Liver (tissue), 9 donors: ENCODE results near the gene STK11IP. TPM values are rescaled to one million over a fixed set of nuclear protein-coding genes. Genes with fewer than 3 reads are reported as not detected.

Experiments used
- DNase-seq: peaks from one replicate; pipeline ENCODE4 v3.0.0-alpha.2; 2017; ENCODE audit warnings: low spot score
- H3K27ac ChIP-seq, 2 donors: one replicate each; pipeline ENCODE4 v1.7.0; 2013; ENCODE audit warnings: inconsistent platforms in 2 of 2, low read length in 2 of 2, control low read depth in 1 of 2, low read depth in 1 of 2, mild to moderate bottlenecking in 1 of 2
- H3K27me3 ChIP-seq, 4 donors: one replicate each; pipeline versions ENCODE4 v1.6.1 to v1.7.0; 2013; ENCODE audit warnings: low read length in 3 of 4, inconsistent platforms in 1 of 4, mild to moderate bottlenecking in 1 of 4, moderate library complexity in 1 of 4; ENCODE audit not compliant: control insufficient read depth in 4 of 4, insufficient read depth in 4 of 4
- H3K36me3 ChIP-seq, 4 donors: one replicate each; pipeline versions ENCODE4 v1.6.1 to v1.7.0; 2013; ENCODE audit warnings: low read length in 3 of 4, mild to moderate bottlenecking in 3 of 4, low read depth in 1 of 4, moderate library complexity in 1 of 4; ENCODE audit not compliant: control insufficient read depth in 4 of 4, insufficient read depth in 3 of 4
- H3K4me1 ChIP-seq, 4 donors: one replicate each; pipeline versions ENCODE4 v1.6.1 to v1.7.0; 2013; ENCODE audit warnings: low read length in 3 of 4, mild to moderate bottlenecking in 3 of 4, moderate library complexity in 1 of 4; ENCODE audit not compliant: control insufficient read depth in 4 of 4, insufficient read depth in 4 of 4
- H3K4me3 ChIP-seq, 3 donors: one replicate each; pipeline versions ENCODE4 v1.6.1 to v1.7.0; 2013; ENCODE audit warnings: low read length in 3 of 3, control low read depth in 1 of 3, low read depth in 1 of 3, mild to moderate bottlenecking in 1 of 3
- H3K9ac ChIP-seq, 2 donors: one replicate each; pipeline ENCODE4 v1.7.0; 2013; ENCODE audit warnings: low read length in 2 of 2, mild to moderate bottlenecking in 2 of 2, moderate library complexity in 2 of 2, control low read depth in 1 of 2, low read depth in 1 of 2
- H3K9me3 ChIP-seq, 4 donors: one replicate each; pipeline versions ENCODE4 v1.6.1 to v1.7.0; 2013; ENCODE audit warnings: low read length in 3 of 4; ENCODE audit not compliant: control insufficient read depth in 4 of 4
- ATF3 ChIP-seq: IDR thresholded peaks from 2 replicates; pipeline ENCODE4 v1.6.1; 2016; ENCODE audit warnings: antibody characterized with exemption
- CTCF ChIP-seq: fragments of 150-350 bp; IDR thresholded peaks from 2 replicates; pipeline ENCODE4 v1.5.1; 2017; ENCODE audit warnings: improper control_type of control experiment, low read depth, low read length; ENCODE audit not compliant: missing input control
- FOXA1 ChIP-seq: IDR thresholded peaks from 2 replicates; pipeline ENCODE4 v1.6.1; 2016; ENCODE audit warnings: antibody characterized with exemption
- FOXA2 ChIP-seq: IDR thresholded peaks from 2 replicates; pipeline ENCODE4 v1.6.1; 2016; ENCODE audit warnings: antibody characterized with exemption
- HNF4A ChIP-seq, 2 donors: conservative IDR thresholded peaks; 2 replicates each; pipeline ENCODE4 v1.6.1; 2016; ENCODE audit warnings: antibody characterized with exemption in 2 of 2, mild to moderate bottlenecking in 2 of 2
- JUND ChIP-seq, 2 donors: IDR thresholded peaks; 2 replicates each; pipeline ENCODE4 v1.6.1; 2016; ENCODE audit warnings: antibody characterized with exemption in 2 of 2
- SP1 ChIP-seq: IDR thresholded peaks from 2 replicates; pipeline ENCODE4 v1.6.1; 2018; ENCODE audit warnings: antibody characterized with exemption, mild to moderate bottlenecking
- TAF1 ChIP-seq: conservative IDR thresholded peaks from 2 replicates; pipeline ENCODE4 v1.6.1; 2016; ENCODE audit warnings: antibody characterized with exemption, mild to moderate bottlenecking
- ZBTB33 ChIP-seq: IDR thresholded peaks from 2 replicates; pipeline ENCODE4 v1.6.1; 2016; ENCODE audit warnings: antibody characterized with exemption
- whole genome bisulfite sequencing: extraction: QIAGEN DNeasy Blood & Tissue Kit; methylation state at CpG from one replicate; pipeline ENCODE4 v1.1.7; 2013; 5-methylcytosine and 5-hydroxymethylcytosine counted together
- polyA plus RNA-seq, 2 donors: library from polyadenylated mRNA; stranded (reverse) in 1 of 2; unstranded in 1 of 2; fragments of 200-250 nt in 1 of 2; fragments of >200 nt in 1 of 2; fragmentation: Nextera tagmentation in 1 of 2; extraction: Ambion mirVana in 1 of 2; gene quantifications; one replicate each; pipeline versions ENCODE4 v1.2.1 to v1.2.3, GENCODE V29; 2013 to 2015
- total RNA-seq, 2 donors: library from RNA; depleted of rRNA; stranded (reverse); fragments of >200 nt; gene quantifications; one replicate each; pipeline ENCODE4 v1.2.3, GENCODE V29; 2014
- donor health status: healthy.
- donor health status: healthy.
- donor health status: healthy.
- donor health status: healthy.
- donor health status: healthy.

Gene STK11IP
- total and polyA plus RNA-seq, 4 donors: 2.9 to 8.4 (median 6.4) TPM

- no peaks in the 10 kb centered on the region for H3K27me3 ChIP-seq
- 73% methylated on average over 8 of the region's 8 CpGs for WGBS
- no peak for DNase-seq
- TF ChIP-seq FOXA2 (no peak), ATF3 (no peak), HNF4A (conservative IDR thresholded peaks at IDR 0.05) (no peak), SP1 (no peak), CTCF (no peak)
- H3K4me1 ChIP-seq: peaks cover 0 to 5% (median 4%) of the 10 kb centered on the region in 4 donors
- H3K4me3 ChIP-seq: no peak overlapping the region
- H3K36me3 ChIP-seq: no peaks in the 10 kb centered on the region
- no peak overlapping the region for H3K27ac ChIP-seq
- H3K9me3 ChIP-seq: no peaks in the 10 kb centered on the region
- no peak overlapping the region for H3K9ac ChIP-seq
These were observed 28.9 kb downstream of the STK11IP start for GRCh38 chr2:219626540-219626939.

- Histone ChIP-seq H3K9ac (no peak within 1 kb of the TSS), H3K27ac (no peak within 1 kb of the TSS), H3K9me3 (no peaks in the 10 kb centered on the region), H3K27me3 (no peaks in the 10 kb centered on the region), H3K4me3 (peak within 1 kb of the TSS in 2 of 3 donors; percentile 15 to 66), H3K4me1 (peaks cover 0 to 5% (median 4%) of the 10 kb centered on the region in 4 donors), H3K36me3 (no peaks in the 10 kb centered on the region)
- WGBS: 4% methylated on average over 103 of the region's 103 CpGs
- no peak for DNase-seq
- TF ChIP-seq HNF4A (conservative IDR thresholded peaks at IDR 0.05) (no peak), ZBTB33 (no peak), JUND (IDR thresholded peaks at IDR 0.05) (no peak), FOXA1 (no peak), TAF1 (no peak), CTCF (no peak)
These were observed 29.7 kb downstream of the STK11IP start, which contains the start of gene SLC4A3 for GRCh38 chr2:219627103-219628100. Gene SLC4A3 (plus strand): TSS chr2:219627630. CDS start chr2:219627993, 363 bp downstream.
